ENCODE data around the gene SDK1. TPM values are rescaled to one million over a fixed set of nuclear protein-coding genes. Genes with fewer than 3 reads are reported as not detected.

SDK1 gene
- total and polyA plus RNA-seq, 2 experiments from 2014 or later, result not detected

- no peaks in the 10 kb centered on the region for H3K36me3 ChIP-seq (ENCODE audit: low read depth)
- H3K4me2 ChIP-seq (ENCODE audit: unreplicated experiment), result no peak overlapping the region
- no peaks in the 10 kb centered on the region for H3K4me1 ChIP-seq (ENCODE audit: insufficient read depth)
- H2AFZ ChIP-seq, result no peak overlapping the region
- no peak overlapping the region for H3K4me3 ChIP-seq
- H3K9ac ChIP-seq, result no peak overlapping the region
- 55 to 56% methylated on average over 5 of the region's 5 CpGs for WGBS, 2 experiments (ENCODE audit: low coverage in 1 of 2, low lambda C conversion rate in 2 of 2, missing lambda C conversion rate in 2 of 2)
- no peaks in the 10 kb centered on the region for H3K27me3 ChIP-seq (replicated peaks; ENCODE audit: insufficient read depth)
- no peaks in the 10 kb centered on the region for H4K20me1 ChIP-seq (ENCODE audit: insufficient read depth)
- H3K79me2 ChIP-seq (ENCODE audit: insufficient read depth), result no peaks in the 10 kb centered on the region
- no peaks in the 10 kb centered on the region for H3K9me2 ChIP-seq (ENCODE audit: insufficient read depth)
- no peak overlapping the region for H3K27ac ChIP-seq
- no peaks in the 10 kb centered on the region for H3K9me3 ChIP-seq (ENCODE audit: low read depth)
- H3F3A ChIP-seq (ENCODE audit: insufficient read depth), result no peaks in the 10 kb centered on the region
- no peak for DNase-seq
- TF ChIP-seq EZH2 (IDR thresholded peaks at IDR 0.05; ENCODE audit: insufficient read depth, poor library complexity, severe bottlenecking), result no peak
- no peak for TF ChIP-seq EZH2phosphoT487 (IDR thresholded peaks at IDR 0.05; ENCODE audit: insufficient read depth, low read depth)
- in situ Hi-C loops (cut with MboI), result no loop called here
These were observed 135.7 kb downstream of the SDK1 start for GRCh38 chr7:3436746-3437145.

- H3K9me2 ChIP-seq (ENCODE audit: insufficient read depth), result no peaks in the 10 kb centered on the region
- no peaks in the 10 kb centered on the region for H3F3A ChIP-seq (ENCODE audit: insufficient read depth)
- no peak for TF ChIP-seq EZH2 (IDR thresholded peaks at IDR 0.05; ENCODE audit: insufficient read depth, poor library complexity, severe bottlenecking)
- no peak for TF ChIP-seq EZH2phosphoT487 (IDR thresholded peaks at IDR 0.05; ENCODE audit: insufficient read depth, low read depth)
- H3K27ac ChIP-seq, result no peak overlapping the region
- DNase-seq, result no peak
- no peak overlapping the region for H2AFZ ChIP-seq
- no peak overlapping the region for H3K4me3 ChIP-seq
- in situ Hi-C loops (cut with MboI), result no loop called here
- no peaks in the 10 kb centered on the region for H3K4me1 ChIP-seq (ENCODE audit: insufficient read depth)
- H4K20me1 ChIP-seq (ENCODE audit: insufficient read depth), result no peaks in the 10 kb centered on the region
- no peaks in the 10 kb centered on the region for H3K27me3 ChIP-seq (replicated peaks; ENCODE audit: insufficient read depth)
- no peaks in the 10 kb centered on the region for H3K9me3 ChIP-seq (ENCODE audit: low read depth)
- 68 to 74% methylated on average over 6 of the region's 6 CpGs for WGBS, 2 experiments (ENCODE audit: low coverage in 1 of 2, low lambda C conversion rate in 2 of 2, missing lambda C conversion rate in 2 of 2)
- H3K9ac ChIP-seq, result no peak overlapping the region
- no peaks in the 10 kb centered on the region for H3K79me2 ChIP-seq (ENCODE audit: insufficient read depth)
- H3K36me3 ChIP-seq (ENCODE audit: low read depth), result no peaks in the 10 kb centered on the region
- H3K4me2 ChIP-seq (ENCODE audit: unreplicated experiment), result no peak overlapping the region
These were observed 136.4 kb downstream of the SDK1 start for GRCh38 chr7:3437467-3437866.

- no peak for DNase-seq
- Histone ChIP-seq H3K9me2 (ENCODE audit: insufficient read depth) (no peaks in the 10 kb centered on the region), H3K27ac (no peak overlapping the region), H3K27me3 (replicated peaks; ENCODE audit: insufficient read depth) (no peaks in the 10 kb centered on the region), H3K79me2 (ENCODE audit: insufficient read depth) (no peaks in the 10 kb centered on the region), H3K4me3 (no peak overlapping the region), H3K4me1 (ENCODE audit: insufficient read depth) (no peaks in the 10 kb centered on the region), H3K9me3 (ENCODE audit: low read depth) (no peaks in the 10 kb centered on the region), H3F3A (ENCODE audit: insufficient read depth) (no peaks in the 10 kb centered on the region), H3K36me3 (ENCODE audit: low read depth) (no peaks in the 10 kb centered on the region), H2AFZ (no peak overlapping the region), H3K9ac (no peak overlapping the region), H3K4me2 (ENCODE audit: unreplicated experiment) (no peak overlapping the region), H4K20me1 (ENCODE audit: insufficient read depth) (no peaks in the 10 kb centered on the region)
- TF ChIP-seq EZH2 (IDR thresholded peaks at IDR 0.05; ENCODE audit: insufficient read depth, poor library complexity, severe bottlenecking) (no peak), EZH2phosphoT487 (IDR thresholded peaks at IDR 0.05; ENCODE audit: insufficient read depth, low read depth) (no peak)
- 60 to 65% methylated on average over 4 of the region's 4 CpGs for WGBS, 2 experiments (ENCODE audit: low coverage in 1 of 2, low lambda C conversion rate in 2 of 2, missing lambda C conversion rate in 2 of 2)
- in situ Hi-C loops (cut with MboI), result no loop called here
These were observed 137.3 kb downstream of the SDK1 start for GRCh38 chr7:3438352-3438751.

- no peaks in the 10 kb centered on the region for H3K9me2 ChIP-seq (ENCODE audit: insufficient read depth)
- WGBS, 2 experiments (ENCODE audit: low coverage in 1 of 2, low lambda C conversion rate in 2 of 2, missing lambda C conversion rate in 2 of 2), result 35 to 43% methylated on average over 3 of the region's 3 CpGs
- no peaks in the 10 kb centered on the region for H3K9me3 ChIP-seq (ENCODE audit: low read depth)
- no peaks in the 10 kb centered on the region for H3F3A ChIP-seq (ENCODE audit: insufficient read depth)
- H3K4me2 ChIP-seq (ENCODE audit: unreplicated experiment), result no peak overlapping the region
- H2AFZ ChIP-seq, result no peak overlapping the region
- H3K9ac ChIP-seq, result no peak overlapping the region
- no peak overlapping the region for H3K4me3 ChIP-seq
- peak; percentile 44 for DNase-seq
- TF ChIP-seq EZH2phosphoT487 (IDR thresholded peaks at IDR 0.05; ENCODE audit: insufficient read depth, low read depth) (no peak), EZH2 (IDR thresholded peaks at IDR 0.05; ENCODE audit: insufficient read depth, poor library complexity, severe bottlenecking) (no peak)
- H3K27ac ChIP-seq, result no peak overlapping the region
- H3K4me1 ChIP-seq (ENCODE audit: insufficient read depth), result no peaks in the 10 kb centered on the region
- H3K27me3 ChIP-seq (replicated peaks; ENCODE audit: insufficient read depth), result no peaks in the 10 kb centered on the region
- no peaks in the 10 kb centered on the region for H3K36me3 ChIP-seq (ENCODE audit: low read depth)
- no peaks in the 10 kb centered on the region for H3K79me2 ChIP-seq (ENCODE audit: insufficient read depth)
- no peaks in the 10 kb centered on the region for H4K20me1 ChIP-seq (ENCODE audit: insufficient read depth)
- in situ Hi-C loops (cut with MboI), result no loop called here
These were observed 138.4 kb downstream of the SDK1 start for GRCh38 chr7:3439333-3440030.

Measured in GM23248 (cell line).